ENCODE measurements around the gene LAMB2. TPM values are rescaled to one million over a fixed set of nuclear protein-coding genes. Genes with fewer than 3 reads are reported as not detected.

Gene LAMB2
- total and polyA plus RNA-seq, 10 of the 15 experiments (the other 5 are each of a cell fraction or from before 2014, with no cell fraction given) = 0.13 to 3.2 (median 0.64) TPM; not detected in 3

DNA sequence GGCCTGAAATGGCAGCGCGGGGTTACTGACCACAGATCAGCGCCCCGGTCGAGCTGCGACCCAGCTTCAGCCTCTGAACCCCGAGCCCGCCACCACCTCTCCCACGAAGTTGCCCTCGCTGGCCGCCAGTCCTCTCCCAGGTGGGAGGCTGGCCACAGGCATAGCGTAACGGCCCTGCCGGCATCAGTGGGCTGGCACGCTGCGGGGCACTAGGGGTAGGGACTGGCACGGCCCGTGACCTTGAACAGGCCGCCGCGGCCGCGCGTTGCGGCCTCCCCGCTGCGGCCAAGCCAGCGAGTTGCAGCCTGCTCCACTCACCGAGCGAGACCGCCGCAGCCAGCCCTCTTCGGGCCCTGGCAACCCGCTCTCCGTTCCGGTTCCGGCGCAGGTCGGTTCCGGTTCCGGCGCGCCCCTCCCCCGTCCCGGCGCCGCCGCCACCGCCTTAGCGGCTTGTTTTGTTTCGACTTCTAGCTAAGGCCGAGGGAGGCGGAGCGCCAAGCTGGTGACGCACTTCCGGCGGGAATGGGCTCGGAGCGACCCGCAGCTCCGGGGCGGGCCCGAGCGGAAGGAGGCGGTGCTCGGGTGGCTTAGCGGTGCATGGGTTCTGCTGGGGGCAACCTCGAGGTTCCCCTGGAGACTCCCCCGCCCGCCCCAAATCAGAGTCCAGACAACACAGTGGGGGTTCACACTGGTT lies 12.3 kb downstream of the LAMB2 start, which contains the start of gene USP19 (continued):
- TF ChIP-seq, protein P1, sequence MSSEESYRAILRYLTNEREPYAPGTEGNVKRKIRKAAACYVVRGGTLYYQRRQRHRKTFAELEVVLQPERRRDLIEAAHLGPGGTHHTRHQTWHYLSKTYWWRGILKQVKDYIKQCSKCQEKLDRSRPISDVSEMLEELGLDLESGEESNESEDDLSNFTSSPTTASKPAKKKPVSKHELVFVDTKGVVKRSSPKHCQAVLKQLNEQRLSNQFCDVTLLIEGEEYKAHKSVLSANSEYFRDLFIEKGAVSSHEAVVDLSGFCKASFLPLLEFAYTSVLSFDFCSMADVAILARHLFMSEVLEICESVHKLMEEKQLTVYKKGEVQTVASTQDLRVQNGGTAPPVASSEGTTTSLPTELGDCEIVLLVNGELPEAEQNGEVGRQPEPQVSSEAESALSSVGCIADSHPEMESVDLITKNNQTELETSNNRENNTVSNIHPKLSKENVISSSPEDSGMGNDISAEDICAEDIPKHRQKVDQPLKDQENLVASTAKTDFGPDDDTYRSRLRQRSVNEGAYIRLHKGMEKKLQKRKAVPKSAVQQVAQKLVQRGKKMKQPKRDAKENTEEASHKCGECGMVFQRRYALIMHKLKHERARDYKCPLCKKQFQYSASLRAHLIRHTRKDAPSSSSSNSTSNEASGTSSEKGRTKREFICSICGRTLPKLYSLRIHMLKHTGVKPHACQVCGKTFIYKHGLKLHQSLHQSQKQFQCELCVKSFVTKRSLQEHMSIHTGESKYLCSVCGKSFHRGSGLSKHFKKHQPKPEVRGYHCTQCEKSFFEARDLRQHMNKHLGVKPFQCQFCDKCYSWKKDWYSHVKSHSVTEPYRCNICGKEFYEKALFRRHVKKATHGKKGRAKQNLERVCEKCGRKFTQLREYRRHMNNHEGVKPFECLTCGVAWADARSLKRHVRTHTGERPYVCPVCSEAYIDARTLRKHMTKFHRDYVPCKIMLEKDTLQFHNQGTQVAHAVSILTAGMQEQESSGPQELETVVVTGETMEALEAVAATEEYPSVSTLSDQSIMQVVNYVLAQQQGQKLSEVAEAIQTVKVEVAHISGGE (CRISPR knock-in tag; IDR thresholded peaks at IDR 0.05) = peak; percentile 51
- no peak for TF ChIP-seq IKZF2 (IDR thresholded peaks at IDR 0.05)
- TF ChIP-seq CBFB (IDR thresholded peaks at IDR 0.05; ENCODE audit: low read depth) = no peak
- peak; percentile 80 for TF ChIP-seq IKZF1 (conservative IDR thresholded peaks at IDR 0.05)
- peak; percentile 75 for TF ChIP-seq HCFC1 (IDR thresholded peaks at IDR 0.05; ENCODE audit: low read length)
- no peak for TF ChIP-seq SMAD1 (IDR thresholded peaks at IDR 0.05; ENCODE audit: low read depth, partially characterized antibody)
- TF ChIP-seq, protein P2, sequence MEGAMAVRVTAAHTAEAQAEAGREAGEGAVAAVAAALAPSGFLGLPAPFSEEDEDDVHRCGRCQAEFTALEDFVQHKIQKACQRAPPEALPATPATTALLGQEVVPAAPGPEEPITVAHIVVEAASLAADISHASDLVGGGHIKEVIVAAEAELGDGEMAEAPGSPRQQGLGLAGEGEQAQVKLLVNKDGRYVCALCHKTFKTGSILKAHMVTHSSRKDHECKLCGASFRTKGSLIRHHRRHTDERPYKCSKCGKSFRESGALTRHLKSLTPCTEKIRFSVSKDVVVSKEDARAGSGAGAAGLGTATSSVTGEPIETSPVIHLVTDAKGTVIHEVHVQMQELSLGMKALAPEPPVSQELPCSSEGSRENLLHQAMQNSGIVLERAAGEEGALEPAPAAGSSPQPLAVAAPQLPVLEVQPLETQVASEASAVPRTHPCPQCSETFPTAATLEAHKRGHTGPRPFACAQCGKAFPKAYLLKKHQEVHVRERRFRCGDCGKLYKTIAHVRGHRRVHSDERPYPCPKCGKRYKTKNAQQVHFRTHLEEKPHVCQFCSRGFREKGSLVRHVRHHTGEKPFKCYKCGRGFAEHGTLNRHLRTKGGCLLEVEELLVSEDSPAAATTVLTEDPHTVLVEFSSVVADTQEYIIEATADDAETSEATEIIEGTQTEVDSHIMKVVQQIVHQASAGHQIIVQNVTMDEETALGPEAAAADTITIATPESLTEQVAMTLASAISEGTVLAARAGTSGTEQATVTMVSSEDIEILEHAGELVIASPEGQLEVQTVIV (IDR thresholded peaks at IDR 0.05; ENCODE audit: borderline replicate concordance, partially characterized antibody) = peak; percentile 21
- no peak for TF ChIP-seq SRF (IDR thresholded peaks at IDR 0.05; ENCODE audit: low read depth in 2 of 2, low read length in 2 of 2)
- TF ChIP-seq BHLHE40 (IDR thresholded peaks at IDR 0.05; ENCODE audit: borderline replicate concordance in 1 of 2, low read depth in 2 of 2, low read length in 1 of 2) = peak in 1 of 2 experiments; percentile 84; a peak in 2 of 4 replicates
- peak; percentile 19 for TF ChIP-seq SP1 (IDR thresholded peaks at IDR 0.05; ENCODE audit: low read depth, low read length)
- TF ChIP-seq SIX5 (IDR thresholded peaks at IDR 0.05; ENCODE audit: low read depth, low read length, severe bottlenecking) = peak; percentile 38
- TF ChIP-seq KAT2A (conservative IDR thresholded peaks at IDR 0.05; ENCODE audit: control insufficient read depth, low read depth, low read length) = no peak
- TF ChIP-seq, protein P3, sequence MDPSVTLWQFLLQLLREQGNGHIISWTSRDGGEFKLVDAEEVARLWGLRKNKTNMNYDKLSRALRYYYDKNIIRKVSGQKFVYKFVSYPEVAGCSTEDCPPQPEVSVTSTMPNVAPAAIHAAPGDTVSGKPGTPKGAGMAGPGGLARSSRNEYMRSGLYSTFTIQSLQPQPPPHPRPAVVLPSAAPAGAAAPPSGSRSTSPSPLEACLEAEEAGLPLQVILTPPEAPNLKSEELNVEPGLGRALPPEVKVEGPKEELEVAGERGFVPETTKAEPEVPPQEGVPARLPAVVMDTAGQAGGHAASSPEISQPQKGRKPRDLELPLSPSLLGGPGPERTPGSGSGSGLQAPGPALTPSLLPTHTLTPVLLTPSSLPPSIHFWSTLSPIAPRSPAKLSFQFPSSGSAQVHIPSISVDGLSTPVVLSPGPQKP (IDR thresholded peaks at IDR 0.05; ENCODE audit: low read depth, low read length) = peak; percentile 97
- TF ChIP-seq, protein P4, sequence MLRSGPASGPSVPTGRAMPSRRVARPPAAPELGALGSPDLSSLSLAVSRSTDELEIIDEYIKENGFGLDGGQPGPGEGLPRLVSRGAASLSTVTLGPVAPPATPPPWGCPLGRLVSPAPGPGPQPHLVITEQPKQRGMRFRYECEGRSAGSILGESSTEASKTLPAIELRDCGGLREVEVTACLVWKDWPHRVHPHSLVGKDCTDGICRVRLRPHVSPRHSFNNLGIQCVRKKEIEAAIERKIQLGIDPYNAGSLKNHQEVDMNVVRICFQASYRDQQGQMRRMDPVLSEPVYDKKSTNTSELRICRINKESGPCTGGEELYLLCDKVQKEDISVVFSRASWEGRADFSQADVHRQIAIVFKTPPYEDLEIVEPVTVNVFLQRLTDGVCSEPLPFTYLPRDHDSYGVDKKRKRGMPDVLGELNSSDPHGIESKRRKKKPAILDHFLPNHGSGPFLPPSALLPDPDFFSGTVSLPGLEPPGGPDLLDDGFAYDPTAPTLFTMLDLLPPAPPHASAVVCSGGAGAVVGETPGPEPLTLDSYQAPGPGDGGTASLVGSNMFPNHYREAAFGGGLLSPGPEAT (IDR thresholded peaks at IDR 0.05; ENCODE audit: low read depth) = peak; percentile 55; the same call in 1 of the 2 replicates
- no peak for TF ChIP-seq ZNF384 (IDR thresholded peaks at IDR 0.05; ENCODE audit: borderline replicate concordance, low read depth, low read length)
- peak; percentile 40; the same call in 1 of the 2 replicates for TF ChIP-seq PAX5 (IDR thresholded peaks at IDR 0.05; ENCODE audit: borderline replicate concordance, low read depth, low read length)
- TF ChIP-seq ZNF207 (IDR thresholded peaks at IDR 0.05; ENCODE audit: borderline replicate concordance) = peak; percentile 77; the same call in 1 of the 2 replicates
- peak; percentile 92 for TF ChIP-seq POLR2AphosphoS5 (IDR thresholded peaks at IDR 0.05; ENCODE audit: low read length)
- 0 out of 2 replicates have a peak, but pooled peaks have one; percentile 58 for TF ChIP-seq STAT1 (conservative IDR thresholded peaks at IDR 0.05)
- no peak for TF ChIP-seq JUND (IDR thresholded peaks at IDR 0.05; ENCODE audit: low read depth, low read length)
- TF ChIP-seq, protein P5, sequence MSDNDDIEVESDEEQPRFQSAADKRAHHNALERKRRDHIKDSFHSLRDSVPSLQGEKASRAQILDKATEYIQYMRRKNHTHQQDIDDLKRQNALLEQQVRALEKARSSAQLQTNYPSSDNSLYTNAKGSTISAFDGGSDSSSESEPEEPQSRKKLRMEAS (IDR thresholded peaks at IDR 0.05; ENCODE audit: low read depth, low read length) = no peak; the same call in 1 of the 2 replicates
